GM21515 (cell line): ENCODE data around the gene CEP250.
"Not testable (repeated sequence)": the region's sequence is repeated elsewhere in the genome, so short reads cannot be mapped to it uniquely, and the experiment has no call there.

Experiments
- ATAC-seq: cut with Tn5 transposase; IDR thresholded peaks from one replicate; pipeline ENCODE4 v1.9.1; 2021; ENCODE audit not compliant: unreplicated experiment

The CEP250 gene

DNA sequence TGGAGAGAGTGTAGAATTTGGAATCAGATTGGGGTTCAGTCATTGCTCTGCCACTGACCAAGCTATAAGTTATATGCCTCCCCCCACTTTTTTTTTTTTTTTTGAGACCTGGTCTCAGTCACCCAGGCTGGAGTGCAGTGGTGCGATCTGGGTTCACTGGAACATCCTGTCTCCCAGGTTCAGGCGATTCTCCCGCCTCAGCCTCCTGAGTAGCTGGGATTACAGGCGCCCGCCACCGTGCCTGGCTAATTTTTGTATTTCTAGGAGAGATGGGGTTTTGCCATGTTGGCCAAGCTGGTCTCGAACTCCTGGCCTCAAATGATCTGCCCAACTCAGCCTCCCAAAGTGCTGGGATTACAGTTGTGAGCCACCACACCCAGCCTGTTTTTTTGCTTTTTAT is 1.3 kb downstream of the CEP250 start:
- not testable (repeated sequence) for ATAC-seq

GRCh38 chr20:35457539-35457938 is 2.1 kb downstream of the CEP250 start:
- not testable (repeated sequence) for ATAC-seq

DNA sequence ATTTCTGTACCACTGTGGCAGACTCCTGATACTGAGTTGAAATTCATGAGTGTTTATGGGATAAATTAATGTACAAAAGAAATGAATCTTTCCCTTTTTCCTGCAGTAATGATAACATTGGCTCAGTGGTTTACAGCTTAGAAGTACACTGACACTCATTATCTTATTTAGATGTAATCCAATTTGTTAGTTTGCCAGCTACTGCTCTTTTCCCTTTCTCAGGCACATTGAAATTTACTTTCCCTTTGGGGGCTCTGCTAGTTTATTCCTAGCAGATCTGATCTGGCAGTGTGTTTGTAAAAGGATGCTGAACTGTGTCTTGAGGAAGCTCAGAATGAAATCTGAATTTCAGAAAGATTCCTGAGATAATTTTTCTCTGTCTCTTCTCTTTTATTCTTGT is 3.0 kb downstream of the CEP250 start:
- ATAC-seq: no peak

DNA sequence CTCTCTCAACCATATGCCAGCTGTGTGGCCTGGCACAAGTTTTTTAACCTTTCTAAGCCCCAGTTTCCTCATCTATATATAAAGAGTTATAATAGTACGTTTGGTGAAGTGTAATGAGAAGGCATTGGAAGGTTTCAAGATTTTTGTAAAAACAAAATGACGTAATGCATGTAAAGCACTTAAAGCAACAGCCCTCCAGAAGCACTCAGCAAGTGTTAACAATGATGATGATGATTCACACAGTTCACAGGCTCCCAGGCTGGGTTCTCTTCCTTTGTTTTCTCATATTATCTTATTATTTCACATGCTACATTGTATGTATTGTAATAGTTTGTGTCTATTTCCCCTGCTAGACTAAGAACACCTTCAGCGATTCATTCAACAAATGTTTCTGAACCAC is 6.2 kb downstream of the CEP250 start:
- ATAC-seq: no peak

DNA sequence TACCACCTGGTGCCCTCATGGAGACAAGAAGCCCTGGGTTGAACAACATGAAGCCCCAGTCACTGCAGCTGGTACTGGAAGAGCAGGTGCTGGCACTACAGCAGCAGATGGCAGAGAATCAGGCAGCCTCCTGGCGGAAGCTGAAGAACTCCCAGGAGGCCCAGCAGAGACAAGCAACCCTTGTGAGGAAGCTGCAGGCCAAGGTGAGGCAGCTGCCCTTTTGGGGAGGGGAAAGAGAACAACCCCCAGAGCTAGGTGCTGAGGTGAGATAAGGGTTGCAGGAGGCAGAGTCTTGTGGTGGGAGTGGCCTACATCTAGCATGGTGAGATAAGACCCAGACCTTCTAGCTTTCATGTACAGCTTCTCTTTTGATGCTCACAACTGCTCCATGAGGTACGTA is 7.0 kb downstream of the CEP250 start:
- no peak for ATAC-seq

DNA sequence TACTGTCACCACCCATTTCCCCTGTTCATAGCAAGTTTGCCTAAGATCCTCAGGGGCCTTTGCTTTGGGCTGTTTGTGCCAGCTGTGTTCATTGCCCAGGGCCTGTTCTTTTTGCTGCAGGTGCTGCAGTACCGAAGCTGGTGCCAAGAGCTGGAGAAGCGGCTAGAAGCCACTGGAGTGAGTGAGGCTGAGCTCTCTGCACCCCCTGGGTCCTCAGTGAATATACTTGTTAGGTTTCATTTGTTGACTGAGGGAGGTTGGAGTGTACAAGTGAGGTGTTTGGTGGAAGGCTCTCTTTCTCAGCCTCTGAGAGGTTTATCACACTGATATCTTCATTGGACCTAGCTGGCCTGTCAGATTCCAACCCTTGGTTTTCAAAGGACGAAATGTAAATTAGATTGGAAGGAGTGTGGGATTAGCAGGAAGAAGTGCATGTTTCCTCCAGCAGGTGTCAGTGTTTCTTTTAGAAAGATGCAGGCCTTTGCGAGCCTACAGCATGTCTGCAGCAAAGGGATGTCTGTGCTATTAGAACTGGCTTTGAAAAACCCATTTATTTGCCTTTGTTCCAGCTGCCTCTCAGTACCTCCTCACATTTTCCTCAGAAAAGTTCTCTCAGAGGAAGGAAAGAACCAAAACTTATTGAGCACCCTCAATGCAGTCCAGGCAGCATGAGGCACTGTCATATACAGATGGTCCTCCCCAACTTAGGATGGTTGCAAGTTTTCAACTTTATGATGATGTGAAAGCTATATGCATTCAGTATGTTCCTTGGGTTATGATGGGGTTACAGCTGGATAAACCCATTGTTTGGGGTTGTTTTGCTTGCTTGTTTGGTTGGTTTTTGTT is 8.3 kb downstream of the CEP250 start:
- ATAC-seq: no peak

DNA sequence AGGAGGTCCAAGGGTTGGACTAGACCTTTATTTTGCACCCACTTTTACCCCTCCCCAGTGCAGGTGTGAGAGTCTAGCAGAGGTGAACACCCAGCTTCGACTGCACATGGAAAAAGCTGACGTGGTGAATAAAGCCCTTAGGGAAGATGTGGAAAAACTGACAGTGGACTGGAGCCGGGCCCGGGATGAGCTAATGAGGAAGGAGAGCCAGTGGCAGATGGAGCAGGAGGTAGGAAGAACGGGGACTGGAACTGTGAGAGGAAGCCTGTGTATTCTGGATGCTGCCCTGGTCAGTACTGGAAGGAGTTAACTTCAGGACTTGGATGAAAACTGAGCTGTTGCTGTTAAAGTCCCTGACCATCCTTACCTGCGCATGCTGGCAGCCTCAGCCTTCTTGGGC is 10.6 kb downstream of the CEP250 start:
- no peak for ATAC-seq

DNA sequence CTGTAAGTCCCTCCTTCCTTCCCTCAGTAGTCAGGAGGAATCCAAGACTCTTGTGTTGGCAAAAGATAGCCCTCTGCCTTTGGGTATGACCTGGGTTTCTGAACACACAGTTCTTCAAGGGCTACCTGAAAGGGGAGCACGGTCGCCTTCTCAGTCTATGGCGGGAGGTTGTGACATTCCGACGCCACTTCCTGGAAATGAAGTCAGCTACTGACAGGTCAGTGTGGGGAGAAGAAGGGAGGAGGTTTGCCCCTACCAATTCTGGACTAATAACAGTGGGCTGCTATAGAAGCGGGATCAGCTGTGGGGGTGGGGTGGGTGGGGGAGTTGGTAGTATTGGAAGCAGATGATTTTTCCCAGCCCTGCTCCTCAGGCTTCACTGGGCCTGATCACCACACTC is 11.5 kb downstream of the CEP250 start:
- ATAC-seq: no peak

DNA sequence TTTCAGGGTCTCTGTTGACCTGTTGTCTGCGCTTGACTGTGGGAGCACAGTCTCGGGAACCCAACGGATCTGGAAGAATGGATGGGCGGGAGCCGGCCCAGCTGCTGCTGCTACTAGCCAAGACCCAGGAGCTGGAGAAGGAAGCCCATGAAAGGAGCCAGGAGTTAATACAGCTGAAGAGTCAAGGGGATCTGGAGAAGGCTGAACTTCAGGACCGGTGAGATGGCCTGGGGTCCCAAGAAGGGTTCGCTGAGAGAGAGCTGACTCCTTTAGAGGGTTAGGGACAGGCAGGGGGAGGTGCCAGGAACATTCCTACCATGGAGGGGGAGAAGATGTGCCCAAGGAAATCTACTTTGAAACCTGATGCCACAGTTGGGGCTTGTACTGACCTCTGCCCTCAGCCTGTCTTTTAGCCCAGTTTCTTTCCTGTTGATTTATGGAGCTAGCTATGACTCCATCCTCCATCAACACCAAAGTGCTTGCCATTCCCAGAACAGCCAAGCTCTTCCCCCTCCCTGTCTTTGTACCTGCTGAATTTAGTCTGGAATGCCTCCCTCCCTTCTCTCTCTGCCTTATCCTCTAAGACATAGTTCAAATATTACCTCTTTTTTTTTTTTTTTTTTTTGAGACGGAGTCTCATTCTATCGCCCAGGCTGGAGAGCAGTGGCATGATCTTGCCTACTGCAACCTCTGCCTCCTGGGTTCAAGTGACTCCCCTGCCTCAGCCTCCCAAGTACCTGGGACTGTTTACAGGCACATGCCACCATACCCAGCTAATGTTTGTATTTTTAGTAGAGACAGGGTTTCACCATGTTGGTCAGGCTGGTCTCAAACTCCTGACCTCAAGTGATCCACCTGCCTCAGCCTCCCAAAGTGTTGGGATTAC is 12.2 kb downstream of the CEP250 start:
- no peak for ATAC-seq

- ATAC-seq: no peak
These were observed 13.4 kb downstream of the CEP250 start for GRCh38 chr20:35468671-35469334.

GRCh38 chr20:35472209-35472608 is 16.8 kb downstream of the CEP250 start:
- ATAC-seq: no peak

- no peak for ATAC-seq
These were observed 18.3 kb downstream of the CEP250 start for GRCh38 chr20:35473684-35474083.

- ATAC-seq: no peak
These were observed 19.0 kb downstream of the CEP250 start for GRCh38 chr20:35474303-35474871.

GRCh38 chr20:35476288-35476687 is 20.9 kb downstream of the CEP250 start:
- no peak for ATAC-seq

GRCh38 chr20:35478804-35479472 is 23.5 kb downstream of the CEP250 start:
- no peak for ATAC-seq

DNA sequence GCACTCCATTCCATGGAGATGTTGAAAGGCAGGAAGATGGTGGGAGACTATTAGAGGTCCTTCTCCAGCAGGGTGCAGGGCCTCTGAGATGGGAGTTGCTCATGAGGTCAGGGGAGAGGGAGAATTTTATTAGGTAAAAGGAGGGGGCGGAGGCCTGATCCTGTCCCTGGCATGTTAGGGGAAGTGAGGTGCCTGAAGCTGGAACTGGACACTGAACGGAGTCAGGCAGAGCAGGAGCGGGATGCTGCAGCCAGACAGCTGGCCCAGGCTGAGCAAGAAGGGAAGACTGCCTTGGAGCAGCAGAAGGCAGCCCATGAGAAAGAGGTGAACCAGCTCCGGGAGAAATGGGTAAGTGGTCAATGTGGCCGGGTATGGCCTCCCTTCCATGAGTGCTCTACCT is 24.4 kb downstream of the CEP250 start:
- no peak for ATAC-seq

GRCh38 chr20:35487479-35487878 is 32.1 kb downstream of the CEP250 start:
- no peak for ATAC-seq

GRCh38 chr20:35489717-35490116 is 34.3 kb downstream of the CEP250 start:
- ATAC-seq: no peak

DNA sequence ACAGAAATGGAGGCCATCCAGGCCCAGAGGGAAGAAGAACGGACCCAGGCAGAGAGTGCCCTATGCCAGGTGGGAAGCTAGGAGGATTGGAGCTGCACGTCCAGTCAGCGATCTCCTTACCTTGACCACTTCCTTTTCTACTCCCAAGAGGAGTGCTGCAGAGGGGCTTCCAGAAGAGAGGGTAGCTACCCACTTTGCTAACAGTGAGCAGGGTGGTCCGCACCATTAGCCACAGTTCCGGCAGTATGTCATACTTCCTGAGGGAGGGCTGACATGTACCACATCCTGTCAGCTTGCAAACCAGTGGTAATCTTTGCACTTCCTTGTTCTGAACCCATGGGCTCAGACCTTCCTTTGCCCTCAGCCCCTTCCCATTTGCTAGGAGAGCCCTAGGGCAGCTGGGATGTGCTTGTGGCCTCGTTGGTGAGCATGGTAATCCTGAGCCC is 35.4 kb downstream of the CEP250 start:
- ATAC-seq: peak; percentile 94

GRCh38 chr20:35491823-35492222 is 36.4 kb downstream of the CEP250 start:
- ATAC-seq: no peak

DNA sequence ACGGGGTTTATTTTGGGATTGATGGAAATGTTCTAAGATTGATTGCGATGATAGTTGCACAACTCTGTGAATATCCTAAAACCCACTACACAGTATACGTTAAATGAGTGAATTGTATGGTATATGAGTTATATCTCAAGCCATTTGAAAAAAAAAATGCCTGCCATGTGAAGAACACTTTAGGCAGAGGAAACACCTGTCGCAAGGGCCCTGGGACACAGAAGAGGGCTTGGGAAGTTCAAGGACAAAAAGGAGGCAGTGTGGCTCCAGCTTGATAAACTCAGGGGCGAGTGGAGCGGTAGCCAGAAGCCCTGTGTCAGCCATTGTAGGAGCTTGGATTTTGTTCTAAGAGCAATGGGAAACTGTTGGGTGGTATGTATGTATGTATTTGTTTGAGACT is 37.0 kb downstream of the CEP250 start:
- no peak for ATAC-seq
